Measurements from ENCODE around the gene HOXD1. TPM values are rescaled to one million over a fixed set of nuclear protein-coding genes. Genes with fewer than 3 reads are reported as not detected.

HOXD1 gene
- total and polyA plus RNA-seq, 2 of the 4 experiments (the other 2 are of a cell fraction), result not detected

- ChIA-PET POLR2A (ENCODE audit: unreplicated experiment) (no interaction called here), CTCF (interaction anchor here (0.6 kb wide), 1 partner anchor 448 kb away, joined by 4 read pairs; no protein-coding TSS in a partner anchor)
- ATAC-seq (ENCODE audit: low read depth), result no peak
- Histone ChIP-seq H3K9ac (ENCODE audit: low read depth, low read length) (no peak overlapping the region), H3K27ac (ENCODE audit: insufficient read depth, low read length) (no peak overlapping the region), H2BK120ac (ENCODE audit: low read depth, low read length) (no peak overlapping the region), H4K91ac (ENCODE audit: insufficient read depth, low read depth, low read length) (no peak overlapping the region), H2AFZ (replicated peaks; ENCODE audit: low read length, poor library complexity) (no peak overlapping the region), H2BK5ac (ENCODE audit: low read depth, low read length, poor library complexity, severe bottlenecking) (no peak overlapping the region), H4K5ac (ENCODE audit: low read depth, low read length) (no peak overlapping the region), H2AK9ac (replicated peaks; ENCODE audit: low read depth, low read length, poor library complexity) (no peak overlapping the region), H2BK15ac (ENCODE audit: low read depth, low read length) (no peak overlapping the region), H3K4me3 (ENCODE audit: insufficient read depth, low read depth, low read length) (no peak overlapping the region), H3K9me1 (ENCODE audit: insufficient read depth, low read length) (no peaks in the 10 kb centered on the region), H3K4me1 (ENCODE audit: control insufficient read depth, insufficient read depth, low read length) (peaks cover 2% of the 10 kb centered on the region; the same call in 1 of the 2 replicates), H2BK20ac (ENCODE audit: low read depth, low read length) (no peak overlapping the region), H3K14ac (replicated peaks; ENCODE audit: low read depth, low read length) (no peak overlapping the region), H3K18ac (ENCODE audit: low read depth, low read length) (no peak overlapping the region), H3K56ac (ENCODE audit: extremely low read depth, insufficient read depth, low read length) (no peak overlapping the region), H3K4ac (ENCODE audit: low read depth, low read length) (no peak overlapping the region), H3K23ac (ENCODE audit: low read depth, low read length) (no peak overlapping the region), H2AK5ac (ENCODE audit: low read depth, low read length) (no peak overlapping the region), H4K8ac (ENCODE audit: low read depth in 2 of 2, low read length in 2 of 2) (no peak overlapping the region), H3K4me2 (ENCODE audit: low read depth, low read length) (peak overlapping the region; percentile 8; the same call in 1 of the 2 replicates), H4K20me1 (ENCODE audit: insufficient read depth, low read length) (no peaks in the 10 kb centered on the region), H3K27me3 (ENCODE audit: control insufficient read depth, insufficient read depth, low read length) (peaks cover 52% of the 10 kb centered on the region), H3K36me3 (ENCODE audit: control insufficient read depth, insufficient read depth, low read length) (no peaks in the 10 kb centered on the region), H3K79me1 (ENCODE audit: low read depth in 1 of 2, low read length in 2 of 2) (no peaks in the 10 kb centered on the region), H3K9me3 (ENCODE audit: control insufficient read depth, insufficient read depth, low read length) (peaks cover 11% of the 10 kb centered on the region)
- 0% methylated on average over 6 of the region's 28 CpGs; no CpG with 5 or more reads in 1 of the 2 experiments for WGBS, 2 experiments (ENCODE audit: extremely low coverage in 2 of 2, insufficient read length in 1 of 2)
- dilution Hi-C loops (cut with HindIII; ENCODE audit: low sequenced_read_pairs, unreplicated experiment) (no loop called here), in situ Hi-C loops (cut with MboI; ENCODE audit: low sequenced_read_pairs) (no loop called here), intact Hi-C loops (cut with micrococcal nuclease) (no loop called here)
- TF ChIP-seq, protein P1, sequence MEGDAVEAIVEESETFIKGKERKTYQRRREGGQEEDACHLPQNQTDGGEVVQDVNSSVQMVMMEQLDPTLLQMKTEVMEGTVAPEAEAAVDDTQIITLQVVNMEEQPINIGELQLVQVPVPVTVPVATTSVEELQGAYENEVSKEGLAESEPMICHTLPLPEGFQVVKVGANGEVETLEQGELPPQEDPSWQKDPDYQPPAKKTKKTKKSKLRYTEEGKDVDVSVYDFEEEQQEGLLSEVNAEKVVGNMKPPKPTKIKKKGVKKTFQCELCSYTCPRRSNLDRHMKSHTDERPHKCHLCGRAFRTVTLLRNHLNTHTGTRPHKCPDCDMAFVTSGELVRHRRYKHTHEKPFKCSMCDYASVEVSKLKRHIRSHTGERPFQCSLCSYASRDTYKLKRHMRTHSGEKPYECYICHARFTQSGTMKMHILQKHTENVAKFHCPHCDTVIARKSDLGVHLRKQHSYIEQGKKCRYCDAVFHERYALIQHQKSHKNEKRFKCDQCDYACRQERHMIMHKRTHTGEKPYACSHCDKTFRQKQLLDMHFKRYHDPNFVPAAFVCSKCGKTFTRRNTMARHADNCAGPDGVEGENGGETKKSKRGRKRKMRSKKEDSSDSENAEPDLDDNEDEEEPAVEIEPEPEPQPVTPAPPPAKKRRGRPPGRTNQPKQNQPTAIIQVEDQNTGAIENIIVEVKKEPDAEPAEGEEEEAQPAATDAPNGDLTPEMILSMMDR (conservative IDR thresholded peaks at IDR 0.05; ENCODE audit: low read depth, low read length), result no peak
- TF ChIP-seq MAZ (IDR thresholded peaks at IDR 0.05; ENCODE audit: borderline replicate concordance, low read depth, low read length), result no peak
- no peak for TF ChIP-seq MXI1 (IDR thresholded peaks at IDR 0.05; ENCODE audit: borderline replicate concordance, low read depth, low read length)
- TF ChIP-seq ELK1 (IDR thresholded peaks at IDR 0.05; ENCODE audit: borderline replicate concordance, low read depth, low read length), result no peak
- no peak for TF ChIP-seq BHLHE40 (IDR thresholded peaks at IDR 0.05; ENCODE audit: low read depth, low read length)
- TF ChIP-seq, protein P2, sequence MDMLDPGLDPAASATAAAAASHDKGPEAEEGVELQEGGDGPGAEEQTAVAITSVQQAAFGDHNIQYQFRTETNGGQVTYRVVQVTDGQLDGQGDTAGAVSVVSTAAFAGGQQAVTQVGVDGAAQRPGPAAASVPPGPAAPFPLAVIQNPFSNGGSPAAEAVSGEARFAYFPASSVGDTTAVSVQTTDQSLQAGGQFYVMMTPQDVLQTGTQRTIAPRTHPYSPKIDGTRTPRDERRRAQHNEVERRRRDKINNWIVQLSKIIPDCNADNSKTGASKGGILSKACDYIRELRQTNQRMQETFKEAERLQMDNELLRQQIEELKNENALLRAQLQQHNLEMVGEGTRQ (IDR thresholded peaks at IDR 0.05; ENCODE audit: low read depth, low read length), result no peak
- no peak for TF ChIP-seq RCOR1 (IDR thresholded peaks at IDR 0.05; ENCODE audit: insufficient replicate concordance, low read length)
- DNase-seq, result no peak
- no TSS peak for BruUV-seq (replicated peaks)
Measured at GRCh38 chr2:176189681-176190641, 1.5 kb downstream of the HOXD1 start.

Measured in IMR-90 (cell line).